Ovary (tissue), 9 donors: ENCODE data around the gene MAML2. TPM values are rescaled to one million over a fixed set of nuclear protein-coding genes. Genes with fewer than 3 reads are reported as not detected.

ENCODE experiments used
- DNase-seq, 5 donors: peaks; one replicate each; pipeline ENCODE4 v3.0.0-alpha.2; 2019 to 2020
- H3K27ac ChIP-seq, 2 donors: fragments of 200-600 bp; one replicate each; pipeline versions ENCODE4 v1.5.1 to v1.8.0; 2019 to 2022
- H3K27me3 ChIP-seq: fragments of 200-600 bp; one replicate; pipeline ENCODE4 v1.8.0; 2022
- H3K36me3 ChIP-seq: fragments of 200-600 bp; sonication (generic); one replicate; pipeline ENCODE4 v1.5.1; 2019
- H3K4me1 ChIP-seq: one replicate; pipeline ENCODE4 v1.8.1; 2013; ENCODE audit warnings: mild to moderate bottlenecking, moderate library complexity; ENCODE audit not compliant: insufficient read depth
- H3K4me3 ChIP-seq: fragments of 200-600 bp; sonication (generic); one replicate; pipeline ENCODE4 v1.5.1; 2017
- H3K9me3 ChIP-seq, 2 donors: fragments of 200-600 bp in 1 of 2; sonication (generic) in 1 of 2; one replicate each; pipeline versions ENCODE4 v1.5.1 to v1.8.1; 2013 to 2019; ENCODE audit warnings: mild to moderate bottlenecking in 1 of 2, moderate library complexity in 1 of 2
- CTCF ChIP-seq, 3 donors: fragments of 450-650 bp in 2 of 3; fragments of 200-600 bp in 1 of 3; IDR thresholded peaks; one replicate each; pipeline versions ENCODE4 v1.5.1 to v1.8.0; 2016 to 2022; ENCODE audit warnings: antibody characterized with exemption in 3 of 3, mild to moderate bottlenecking in 1 of 3
- EP300 ChIP-seq: sonication (generic); formaldehyde crosslinking; IDR thresholded peaks from one replicate; pipeline ENCODE4 v1.6.1; 2017; ENCODE audit warnings: antibody characterized with exemption
- POLR2A ChIP-seq: fragments of 450-650 bp; IDR thresholded peaks from one replicate; pipeline ENCODE4 v1.6.1; 2017; ENCODE audit warnings: antibody characterized with exemption, mild to moderate bottlenecking, moderate library complexity
- WGBS, 3 donors: extraction: QIAGEN DNeasy Blood & Tissue Kit in 1 of 3; methylation state at CpG; one replicate each; pipeline versions ENCODE4 v1.1.5 to v1.1.7; 2013 to 2017; 5-methylcytosine and 5-hydroxymethylcytosine counted together
- intact Hi-C, 4 donors: fragments of 100-400 bp; cut with DNase I; formaldehyde crosslinking; loops; one replicate each; pipeline versions ENCODE4 v1.11.0 to v1.15.1; 2022 to 2023
- polyA plus RNA-seq, 2 donors: library from polyadenylated mRNA; stranded (reverse); fragments of 200-250 nt in 1 of 2; fragments of 350-450 nt in 1 of 2; fragmentation: Illumina TruSeq in 1 of 2; extraction: RNeasy Lipid Tissue Mini Kit (QIAGEN cat#74804) in 1 of 2; gene quantifications; one replicate each; pipeline ENCODE4 v1.2.3, GENCODE V29; 2013 to 2014
- total RNA-seq, 7 donors: library from RNA; depleted of rRNA in 2 of 7; stranded (reverse); fragments of >200 nt in 2 of 7; fragmentation: NEBNext Ultra II Directional in 3 of 7; extraction: Animal tissue kit (Norgen Biotek cat#: 25700) in 3 of 7; gene quantifications; one replicate each; pipeline versions ENCODE4 v1.1.0 to v1.2.4, GENCODE V29; 2016 to 2023
- donor health status: DM: no; HTN: no; CAD: no; lungs with moderate emphysema.
- donor health status: DM: no; HTN: no; CAD: no.
- donor health status: Bipolar disorder and iron deficiency.
- donor health status: DM: yes; HTN: yes; CAD: no.
- donor health status: DM: no; HTN: no; CAD: no.
- donor health status: DM: yes; HTN: yes; CAD: no.

Gene MAML2
- total and polyA plus RNA-seq, 9 donors, result 7.3 to 17.5 (median 14.6) TPM

GRCh38 chr11:96107143-96107824 lies 235.7 kb downstream of the MAML2 start:
- Histone ChIP-seq H3K27me3 (no peaks in the 10 kb centered on the region), H3K4me3 (no peak overlapping the region), H3K36me3 (no peaks in the 10 kb centered on the region), H3K27ac (no peak overlapping the region), H3K9me3 (no peaks in the 10 kb centered on the region), H3K4me1 (peaks cover 8% of the 10 kb centered on the region)
- intact Hi-C loops, result no loop called here
- WGBS, 3 donors, result 80 to 83% (median 81%) methylated on average over 5 of the region's 5 CpGs
- DNase-seq, result no peak
- TF ChIP-seq POLR2A, result no peak
- no peak for TF ChIP-seq CTCF (IDR thresholded peaks at IDR 0.05)
- no peak for TF ChIP-seq EP300

- TF ChIP-seq POLR2A (no peak), CTCF (IDR thresholded peaks at IDR 0.05) (no peak), EP300 (no peak)
- intact Hi-C loops, result no loop called here
- H3K36me3 ChIP-seq, result no peaks in the 10 kb centered on the region
- H3K27ac ChIP-seq, result no peak overlapping the region
- no peak overlapping the region for H3K4me3 ChIP-seq
- WGBS, 3 donors, result 76 to 97% (median 93%) methylated on average over 3 of the region's 3 CpGs
- peaks cover 3% of the 10 kb centered on the region for H3K4me1 ChIP-seq
- no peaks in the 10 kb centered on the region for H3K27me3 ChIP-seq
- H3K9me3 ChIP-seq, result no peaks in the 10 kb centered on the region
- no peak for DNase-seq
These were observed 236.3 kb downstream of the MAML2 start for GRCh38 chr11:96106645-96107044.

- Histone ChIP-seq H3K4me3 (no peak overlapping the region), H3K27ac (no peak overlapping the region), H3K27me3 (no peaks in the 10 kb centered on the region), H3K36me3 (no peaks in the 10 kb centered on the region), H3K9me3 (no peaks in the 10 kb centered on the region), H3K4me1 (peaks cover 3% of the 10 kb centered on the region)
- intact Hi-C loops, result no loop called here
- TF ChIP-seq POLR2A (no peak), EP300 (no peak), CTCF (IDR thresholded peaks at IDR 0.05) (no peak)
- DNase-seq, result no peak
- WGBS, 3 donors, result 79 to 95% (median 89%) methylated on average over 1 of the region's 1 CpG
These were observed 237.1 kb downstream of the MAML2 start for GRCh38 chr11:96105944-96106343.

DNA sequence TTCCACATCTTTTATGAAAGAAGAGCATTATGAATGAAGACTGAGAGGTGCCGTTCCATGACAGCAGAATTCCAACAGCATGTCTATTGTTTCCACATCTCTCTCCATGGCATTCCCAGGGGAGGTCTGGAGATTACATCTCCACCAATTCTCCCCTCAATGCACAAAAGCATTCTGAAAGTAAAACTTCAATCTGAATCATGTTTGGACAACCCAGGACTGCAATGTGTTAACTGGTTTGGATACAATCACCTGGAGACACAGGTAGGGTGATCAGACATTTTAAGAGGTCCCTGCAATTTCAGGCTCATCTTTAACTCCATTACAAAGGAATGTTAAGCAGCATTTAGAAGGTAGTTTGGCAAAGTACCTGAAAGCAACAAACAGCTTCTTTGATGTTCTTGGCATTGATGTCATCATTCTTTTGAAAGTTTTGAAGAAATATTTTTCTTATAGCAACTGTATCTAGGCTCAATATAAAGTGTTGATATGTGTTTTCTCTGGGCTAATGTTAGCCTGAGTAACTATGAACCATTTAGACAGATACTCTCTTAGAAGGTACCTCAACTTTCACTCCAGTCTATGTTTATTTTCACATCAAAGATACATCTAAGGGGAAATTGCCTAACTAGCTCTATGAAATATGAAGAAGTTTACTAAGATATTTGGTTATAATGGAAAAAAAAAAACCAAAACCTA lies 237.6 kb downstream of the MAML2 start:
- 83 to 90% (median 85%) methylated on average over 1 of the region's 1 CpG for WGBS, 3 donors
- Histone ChIP-seq H3K9me3 (no peaks in the 10 kb centered on the region), H3K27me3 (no peaks in the 10 kb centered on the region), H3K27ac (no peak overlapping the region), H3K4me1 (peaks cover 3% of the 10 kb centered on the region), H3K4me3 (no peak overlapping the region), H3K36me3 (no peaks in the 10 kb centered on the region)
- no peak for DNase-seq
- intact Hi-C loops, result no loop called here
- no peak for TF ChIP-seq POLR2A
- TF ChIP-seq CTCF (IDR thresholded peaks at IDR 0.05), result no peak
- no peak for TF ChIP-seq EP300
